Loucy (cell line): ENCODE results near the gene SRP54.

Experiments used
- CTCF ChIP-seq: fragments of 200-600 bp; sonication (generic); conservative IDR thresholded peaks from 2 replicates; pipeline ENCODE4 v1.5.1; 2014; ENCODE audit warnings: mild to moderate bottlenecking, antibody characterized with exemption, low read length
- EZH2phosphoT487 ChIP-seq: fragments of 200-600 bp; IDR thresholded peaks from 2 replicates; pipeline ENCODE4 v1.6.1; 2018; ENCODE audit warnings: antibody characterized with exemption, mild to moderate bottlenecking, moderate library complexity, borderline replicate concordance

- TF ChIP-seq CTCF (no peak), EZH2phosphoT487 (no peak)
These were observed 85.6 kb downstream of the SRP54 start for GRCh38 chr14:35068238-35069012.
